ENCODE measurements around the gene COA4.
"Not testable (repeated sequence)": the region's sequence is repeated elsewhere in the genome, so short reads cannot be mapped to it uniquely, and the experiment has no call there.

Gene COA4

GRCh38 chr11:73876424-73877310, at the start of gene COA4, which contains the start of gene PAAF1:
Gene COA4, minus strand, starts transcription at chr11:73876846. Its CDS starts 3,468 bp downstream, at chr11:73873378.
Gene PAAF1, plus strand, starts transcription at chr11:73876999. Its CDS starts 23 bp downstream, at chr11:73877022.
- DNase-seq: peak; percentile 100

GRCh38 chr11:73921180-73921579, 44.5 kb upstream of the COA4 start:
- DNase-seq: no peak

GRCh38 chr11:73916435-73916834, 39.8 kb upstream of the COA4 start:
- DNase-seq: no peak

GRCh38 chr11:73914284-73914683, 37.6 kb upstream of the COA4 start:
- DNase-seq: no peak

GRCh38 chr11:73913472-73913871, 36.8 kb upstream of the COA4 start:
- DNase-seq: no peak

- no peak for DNase-seq
Observed at GRCh38 chr11:73912026-73912425, 35.4 kb upstream of the COA4 start.

GRCh38 chr11:73907191-73907590, 30.5 kb upstream of the COA4 start:
- DNase-seq: no peak

- no peak for DNase-seq
Observed at GRCh38 chr11:73902303-73902702, 25.7 kb upstream of the COA4 start.

- no peak for DNase-seq
Observed at GRCh38 chr11:73894725-73895335, 18.2 kb upstream of the COA4 start.

DNA sequence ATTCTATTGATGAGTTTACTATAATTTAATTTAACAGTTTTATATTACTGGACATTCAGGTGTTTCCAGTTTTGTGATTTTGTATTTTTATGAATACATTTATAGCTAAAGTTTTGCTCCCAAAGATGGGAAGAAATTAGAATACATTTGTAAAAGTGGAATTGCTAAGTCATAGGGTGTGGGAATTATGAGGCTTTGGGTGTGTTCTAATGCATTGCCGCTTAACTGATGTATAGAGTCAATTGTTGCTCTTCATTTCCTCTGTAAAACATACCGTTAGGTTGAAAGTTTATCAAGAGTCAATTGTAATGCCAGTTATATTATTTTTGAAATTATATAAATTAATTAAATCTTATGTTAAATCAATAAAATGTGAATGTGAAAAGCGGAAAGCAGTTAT, 16.4 kb upstream of the COA4 start:
- no peak for DNase-seq

- no peak for DNase-seq
Observed at GRCh38 chr11:73889536-73889935, 12.9 kb upstream of the COA4 start.

DNA sequence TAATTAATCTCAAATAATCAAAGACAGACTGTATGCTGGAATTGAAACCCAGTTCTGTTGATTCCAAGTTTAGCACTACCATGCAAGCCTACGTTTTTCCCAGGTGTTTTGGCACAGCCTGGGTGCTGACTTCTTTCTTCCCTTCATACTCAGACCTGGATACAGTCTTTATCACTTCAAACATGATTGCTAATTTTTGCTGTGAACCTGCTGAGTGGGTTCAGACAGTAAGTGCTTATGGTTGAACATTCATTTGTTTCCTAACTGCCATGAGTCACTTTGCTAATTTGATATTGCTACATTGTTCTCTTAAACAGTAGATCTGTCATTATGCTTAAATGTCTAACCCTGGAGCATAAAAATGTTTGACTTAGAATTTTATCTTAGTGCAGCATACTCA, 12.4 kb upstream of the COA4 start:
- DNase-seq: no peak

GRCh38 chr11:73888244-73888643, 11.6 kb upstream of the COA4 start:
- DNase-seq: no peak

DNA sequence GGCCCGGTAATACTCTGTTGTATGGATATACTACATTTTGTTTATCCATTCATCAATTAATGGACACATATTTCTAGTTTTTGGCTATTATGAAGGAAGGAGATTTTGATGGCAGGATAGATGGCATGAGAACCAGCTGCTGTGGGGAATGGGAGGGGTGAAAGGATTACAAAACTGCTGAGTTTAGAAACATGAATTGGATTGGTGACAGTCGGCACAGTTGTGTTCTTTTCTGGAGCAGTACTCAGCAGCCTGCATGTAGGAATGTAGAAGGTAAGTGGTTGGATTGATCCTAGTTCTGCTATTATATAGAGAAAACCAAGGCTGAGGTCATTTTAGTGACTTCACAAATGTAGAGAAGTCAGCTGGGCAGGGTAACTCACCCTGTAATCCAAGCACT, 7.2 kb upstream of the COA4 start:
- DNase-seq: no peak

DNA sequence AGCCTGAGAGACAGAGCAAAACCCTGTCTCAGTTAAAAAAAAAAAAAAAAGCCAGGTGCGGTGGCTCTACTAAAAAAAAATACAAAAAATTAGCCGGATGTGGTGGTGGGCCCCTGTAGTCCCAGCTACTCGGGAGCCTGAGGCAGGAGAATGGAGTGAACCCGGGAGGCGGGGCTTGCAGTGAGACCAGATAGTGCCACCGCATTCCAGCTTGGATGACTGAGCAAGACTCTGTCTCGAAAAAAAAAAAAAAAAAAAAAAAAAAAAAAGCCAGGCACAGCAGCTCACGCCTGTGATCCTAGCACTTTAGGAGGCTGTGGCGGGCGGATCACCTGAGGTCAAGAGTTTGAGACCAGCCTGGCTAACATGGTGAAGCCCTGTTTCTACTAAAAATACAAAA, 3.8 kb upstream of the COA4 start:
- DNase-seq: not testable (repeated sequence)

DNA sequence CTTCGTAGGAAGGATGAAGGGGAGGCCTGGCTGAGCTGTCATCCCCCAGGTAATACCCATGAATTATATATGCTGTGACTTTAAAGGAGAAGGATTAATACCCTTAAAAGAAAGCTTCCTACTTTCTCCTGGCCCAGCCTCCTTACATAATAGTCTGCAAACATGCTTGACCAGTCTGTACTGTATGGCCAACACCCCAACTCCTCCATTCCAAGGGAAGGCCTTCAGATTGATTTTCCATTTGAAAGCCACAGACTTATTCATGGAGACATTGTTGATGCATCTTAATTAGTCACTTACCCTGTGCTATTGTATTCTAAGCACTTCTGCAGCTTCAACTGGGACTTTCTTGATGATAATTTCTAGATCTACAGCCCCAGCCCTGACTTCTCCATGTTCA, 2.1 kb upstream of the COA4 start:
- no peak for DNase-seq

- DNase-seq: no peak
Observed at GRCh38 chr11:73875840-73876239, 806 bp downstream of the COA4 start.

DNA sequence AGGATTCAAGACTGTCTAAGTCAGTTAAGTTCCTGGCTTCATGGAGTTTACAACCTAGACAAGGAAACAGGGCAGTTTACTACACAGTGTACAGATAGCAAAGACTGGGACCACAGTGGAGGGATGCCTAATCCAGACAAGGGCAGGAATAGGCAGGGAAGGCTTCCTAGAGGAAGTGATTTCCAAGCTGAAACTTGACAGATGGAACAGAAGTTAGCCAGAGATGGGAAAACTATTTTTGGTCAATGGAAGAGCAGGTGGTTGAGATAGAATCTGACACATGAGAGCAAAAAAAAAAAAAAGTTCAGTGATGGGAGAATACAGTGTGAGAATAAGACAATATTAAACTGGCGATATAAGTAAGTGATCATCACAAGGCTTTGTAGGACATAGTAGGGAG, 1.3 kb downstream of the COA4 start:
- DNase-seq: no peak

DNA sequence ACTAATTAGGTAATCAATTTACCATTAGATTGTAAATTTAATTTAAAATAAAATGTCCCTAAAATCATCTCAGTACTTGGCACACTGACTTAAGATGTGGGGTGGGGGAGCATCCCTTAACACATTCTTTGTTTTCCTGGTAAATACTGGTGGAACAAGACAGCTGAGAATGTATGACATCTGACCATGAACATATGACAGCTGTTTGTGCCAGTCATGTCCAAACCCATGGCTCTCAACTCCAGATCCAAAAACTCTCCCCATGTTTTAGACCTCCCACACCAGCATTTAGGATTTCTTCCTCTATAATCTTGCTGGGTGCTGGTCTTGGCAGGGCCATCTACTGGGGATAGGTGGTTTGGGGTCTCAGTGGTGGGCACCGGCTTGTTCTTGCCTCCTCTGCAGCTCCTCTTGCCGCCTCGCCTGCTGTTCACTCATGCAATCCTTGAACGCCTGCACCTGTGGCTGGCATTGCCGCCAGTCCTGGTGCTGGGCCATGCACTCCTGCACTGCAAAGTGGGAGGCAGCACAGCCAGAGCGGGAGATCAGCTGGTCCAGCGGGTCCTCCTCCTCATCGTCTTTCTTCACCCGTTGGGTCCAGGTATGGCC, 3.8 kb downstream of the COA4 start:
- no peak for DNase-seq

DNA sequence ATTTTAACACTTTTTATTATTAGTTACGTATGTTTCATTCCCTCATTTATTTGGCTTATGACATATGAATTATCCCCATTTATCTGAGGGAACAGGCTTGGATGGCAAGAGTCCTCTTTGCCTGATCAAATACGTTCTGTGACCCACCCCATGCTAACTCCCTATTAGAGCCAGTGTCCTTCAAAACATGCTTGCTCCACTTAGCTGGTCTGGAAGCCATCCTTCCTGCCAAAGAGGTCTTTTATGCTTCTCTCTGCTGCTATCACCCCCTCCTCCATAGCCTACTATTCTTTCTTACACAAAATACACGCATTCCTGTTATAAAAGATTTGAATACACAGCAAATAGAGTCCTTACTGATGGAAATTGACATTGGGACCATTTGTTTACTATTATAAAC, 6.4 kb downstream of the COA4 start:
- DNase-seq: no peak

- DNase-seq: no peak
Observed at GRCh38 chr11:73869332-73869949, 7.2 kb downstream of the COA4 start.

- no peak for DNase-seq
Observed at GRCh38 chr11:73866586-73866996, 10.1 kb downstream of the COA4 start.

- no peak for DNase-seq
Observed at GRCh38 chr11:73866095-73866579, 10.5 kb downstream of the COA4 start.

All from KG1 (cell line).